Measurements from ENCODE around the gene VEGFA.

DNA sequence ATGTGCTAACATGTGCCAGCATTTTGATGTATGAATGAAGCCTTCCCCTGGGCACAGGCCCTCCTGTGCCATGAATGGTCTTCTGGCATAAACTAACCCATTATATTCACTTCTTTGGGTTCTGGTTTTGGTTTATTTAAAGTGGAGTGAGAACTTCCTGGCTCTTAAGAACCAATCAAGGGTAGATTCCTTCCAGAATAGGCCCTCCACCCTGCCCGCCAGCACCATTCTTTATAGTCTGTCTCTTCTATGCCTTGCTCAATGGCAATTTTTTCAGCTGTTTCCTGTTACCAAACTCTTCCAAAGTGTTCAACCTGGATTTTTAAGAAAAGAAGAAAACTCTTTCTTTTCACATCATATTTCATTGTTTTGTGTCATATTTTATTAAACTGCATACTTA, 44.1 kb downstream of the VEGFA start:
- TF ChIP-seq, protein P1, sequence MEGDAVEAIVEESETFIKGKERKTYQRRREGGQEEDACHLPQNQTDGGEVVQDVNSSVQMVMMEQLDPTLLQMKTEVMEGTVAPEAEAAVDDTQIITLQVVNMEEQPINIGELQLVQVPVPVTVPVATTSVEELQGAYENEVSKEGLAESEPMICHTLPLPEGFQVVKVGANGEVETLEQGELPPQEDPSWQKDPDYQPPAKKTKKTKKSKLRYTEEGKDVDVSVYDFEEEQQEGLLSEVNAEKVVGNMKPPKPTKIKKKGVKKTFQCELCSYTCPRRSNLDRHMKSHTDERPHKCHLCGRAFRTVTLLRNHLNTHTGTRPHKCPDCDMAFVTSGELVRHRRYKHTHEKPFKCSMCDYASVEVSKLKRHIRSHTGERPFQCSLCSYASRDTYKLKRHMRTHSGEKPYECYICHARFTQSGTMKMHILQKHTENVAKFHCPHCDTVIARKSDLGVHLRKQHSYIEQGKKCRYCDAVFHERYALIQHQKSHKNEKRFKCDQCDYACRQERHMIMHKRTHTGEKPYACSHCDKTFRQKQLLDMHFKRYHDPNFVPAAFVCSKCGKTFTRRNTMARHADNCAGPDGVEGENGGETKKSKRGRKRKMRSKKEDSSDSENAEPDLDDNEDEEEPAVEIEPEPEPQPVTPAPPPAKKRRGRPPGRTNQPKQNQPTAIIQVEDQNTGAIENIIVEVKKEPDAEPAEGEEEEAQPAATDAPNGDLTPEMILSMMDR (IDR thresholded peaks at IDR 0.05; ENCODE audit: poor library complexity, severe bottlenecking): no peak
- no peak for TF ChIP-seq EZH2 (IDR thresholded peaks at IDR 0.05; ENCODE audit: borderline replicate concordance, insufficient read depth, low read length, poor library complexity, severe bottlenecking)
- no peak for TF ChIP-seq EP300 (conservative IDR thresholded peaks at IDR 0.05; ENCODE audit: poor library complexity, severe bottlenecking)
- no peak for TF ChIP-seq POLR2AphosphoS5 (IDR thresholded peaks at IDR 0.05)
- no peak for TF ChIP-seq TAF1 (IDR thresholded peaks at IDR 0.05; ENCODE audit: low read depth)
- TF ChIP-seq, protein P2, sequence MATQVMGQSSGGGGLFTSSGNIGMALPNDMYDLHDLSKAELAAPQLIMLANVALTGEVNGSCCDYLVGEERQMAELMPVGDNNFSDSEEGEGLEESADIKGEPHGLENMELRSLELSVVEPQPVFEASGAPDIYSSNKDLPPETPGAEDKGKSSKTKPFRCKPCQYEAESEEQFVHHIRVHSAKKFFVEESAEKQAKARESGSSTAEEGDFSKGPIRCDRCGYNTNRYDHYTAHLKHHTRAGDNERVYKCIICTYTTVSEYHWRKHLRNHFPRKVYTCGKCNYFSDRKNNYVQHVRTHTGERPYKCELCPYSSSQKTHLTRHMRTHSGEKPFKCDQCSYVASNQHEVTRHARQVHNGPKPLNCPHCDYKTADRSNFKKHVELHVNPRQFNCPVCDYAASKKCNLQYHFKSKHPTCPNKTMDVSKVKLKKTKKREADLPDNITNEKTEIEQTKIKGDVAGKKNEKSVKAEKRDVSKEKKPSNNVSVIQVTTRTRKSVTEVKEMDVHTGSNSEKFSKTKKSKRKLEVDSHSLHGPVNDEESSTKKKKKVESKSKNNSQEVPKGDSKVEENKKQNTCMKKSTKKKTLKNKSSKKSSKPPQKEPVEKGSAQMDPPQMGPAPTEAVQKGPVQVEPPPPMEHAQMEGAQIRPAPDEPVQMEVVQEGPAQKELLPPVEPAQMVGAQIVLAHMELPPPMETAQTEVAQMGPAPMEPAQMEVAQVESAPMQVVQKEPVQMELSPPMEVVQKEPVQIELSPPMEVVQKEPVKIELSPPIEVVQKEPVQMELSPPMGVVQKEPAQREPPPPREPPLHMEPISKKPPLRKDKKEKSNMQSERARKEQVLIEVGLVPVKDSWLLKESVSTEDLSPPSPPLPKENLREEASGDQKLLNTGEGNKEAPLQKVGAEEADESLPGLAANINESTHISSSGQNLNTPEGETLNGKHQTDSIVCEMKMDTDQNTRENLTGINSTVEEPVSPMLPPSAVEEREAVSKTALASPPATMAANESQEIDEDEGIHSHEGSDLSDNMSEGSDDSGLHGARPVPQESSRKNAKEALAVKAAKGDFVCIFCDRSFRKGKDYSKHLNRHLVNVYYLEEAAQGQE (IDR thresholded peaks at IDR 0.05; ENCODE audit: borderline replicate concordance): no peak
- TF ChIP-seq MXI1 (conservative IDR thresholded peaks at IDR 0.05; ENCODE audit: poor library complexity, severe bottlenecking): no peak
- no peak for TF ChIP-seq SMC3 (conservative IDR thresholded peaks at IDR 0.05; ENCODE audit: poor library complexity)
- TF ChIP-seq RAD21 (conservative IDR thresholded peaks at IDR 0.05): no peak

Data from neural cell (in vitro differentiated cells).